Endometrial microvascular endothelial cells (primary cell): Measurements from ENCODE around the gene ATP12A. TPM values are rescaled to one million over a fixed set of nuclear protein-coding genes. Genes with fewer than 3 reads are reported as not detected.
"Not testable (repeated sequence)": the region's sequence is repeated elsewhere in the genome, so short reads cannot be mapped to it uniquely, and the experiment has no call there.

Experiments
- in situ Hi-C: cut with HindIII; loops from 2 replicates; pipeline ENCODE4 v1.10.0; 2017; ENCODE audit warnings: low sequenced_read_pairs, low pct_unique_long_range_greater_than_20kb; ENCODE audit errors: inconsistent ontology term
- total RNA-seq: library from RNA; depleted of rRNA; stranded (reverse); fragments of >200 nt; gene quantifications from one replicate; pipeline ENCODE4 v1.2.3, GENCODE V29; 2015; ENCODE audit errors: inconsistent ontology term

Gene ATP12A
- total RNA-seq, 1 donor from 2014 or later, result not detected

GRCh38 chr13:24717217-24717616 is 37.0 kb downstream of the ATP12A start:
- in situ Hi-C loops, result no loop called here

GRCh38 chr13:24718192-24718965 is 38.2 kb downstream of the ATP12A start:
- in situ Hi-C loops, result no loop called here

- in situ Hi-C loops, result no loop called here
These were observed 38.9 kb downstream of the ATP12A start for GRCh38 chr13:24719139-24719538.

GRCh38 chr13:24723206-24723605 is 43.0 kb downstream of the ATP12A start:
- in situ Hi-C loops, result no loop called here

- in situ Hi-C loops, result no loop called here
These were observed 44.5 kb downstream of the ATP12A start for GRCh38 chr13:24724714-24725113.

GRCh38 chr13:24725379-24725778 is 45.2 kb downstream of the ATP12A start:
- in situ Hi-C loops, result no loop called here

GRCh38 chr13:24727731-24728601 is 47.8 kb downstream of the ATP12A start:
- in situ Hi-C loops, result no loop called here

- in situ Hi-C loops, result not testable (repeated sequence)
These were observed 50.8 kb downstream of the ATP12A start for GRCh38 chr13:24730873-24731567.

- in situ Hi-C loops, result no loop called here
These were observed 54.7 kb downstream of the ATP12A start for GRCh38 chr13:24734950-24735349.

GRCh38 chr13:24737042-24737441 is 56.8 kb downstream of the ATP12A start:
- in situ Hi-C loops, result no loop called here

GRCh38 chr13:24738366-24738847 is 58.2 kb downstream of the ATP12A start:
- in situ Hi-C loops, result no loop called here

GRCh38 chr13:24740014-24740890 is 60.0 kb downstream of the ATP12A start:
- in situ Hi-C loops, result no loop called here

- in situ Hi-C loops, result no loop called here
These were observed 60.9 kb downstream of the ATP12A start for GRCh38 chr13:24741016-24741662.

GRCh38 chr13:24741791-24742190 is 61.6 kb downstream of the ATP12A start:
- in situ Hi-C loops, result no loop called here

GRCh38 chr13:24742294-24742693 is 62.1 kb downstream of the ATP12A start:
- in situ Hi-C loops, result no loop called here

- in situ Hi-C loops, result no loop called here
These were observed 62.8 kb downstream of the ATP12A start for GRCh38 chr13:24742977-24743376.

- in situ Hi-C loops, result no loop called here
These were observed 64.0 kb downstream of the ATP12A start for GRCh38 chr13:24744247-24744646.

- in situ Hi-C loops, result no loop called here
These were observed 65.3 kb downstream of the ATP12A start for GRCh38 chr13:24745516-24745860.
